NCI-H446 treated with DMSO at 0.1 percent for 48 hours (cell line): ENCODE data around the gene AMD1.
"Not testable (repeated sequence)": the region's sequence is repeated elsewhere in the genome, so short reads cannot be mapped to it uniquely, and the experiment has no call there.

Source experiments
- DNase-seq: peaks from one replicate; lab custom pipeline; 2025; lab: John Stamatoyannopoulos, UW

AMD1 gene

GRCh38 chr6:110877569-110877968 is 3.0 kb downstream of the AMD1 start:
- no peak for DNase-seq

- DNase-seq: no peak
These were observed 4.4 kb downstream of the AMD1 start for GRCh38 chr6:110878751-110879522.

- no peak for DNase-seq
These were observed 6.1 kb downstream of the AMD1 start for GRCh38 chr6:110880651-110881050.

GRCh38 chr6:110881546-110882273 is 7.1 kb downstream of the AMD1 start:
- no peak for DNase-seq

- DNase-seq: no peak
These were observed 7.7 kb downstream of the AMD1 start for GRCh38 chr6:110882274-110882619.

- DNase-seq: no peak
These were observed 8.4 kb downstream of the AMD1 start for GRCh38 chr6:110882824-110883554.

- no peak for DNase-seq
These were observed 9.7 kb downstream of the AMD1 start for GRCh38 chr6:110884321-110884720.

GRCh38 chr6:110885526-110885925 is 10.9 kb downstream of the AMD1 start:
- DNase-seq: no peak

- DNase-seq: no peak
These were observed 12.1 kb downstream of the AMD1 start for GRCh38 chr6:110886555-110887167.

GRCh38 chr6:110890288-110890687 is 15.7 kb downstream of the AMD1 start:
- DNase-seq: no peak

GRCh38 chr6:110895907-110896608 is 21.5 kb downstream of the AMD1 start:
- DNase-seq: no peak

- no peak for DNase-seq
These were observed 22.8 kb downstream of the AMD1 start for GRCh38 chr6:110897433-110897832.

GRCh38 chr6:110898111-110898510 is 23.5 kb downstream of the AMD1 start:
- DNase-seq: no peak

GRCh38 chr6:110900028-110900598 is 25.5 kb downstream of the AMD1 start:
- no peak for DNase-seq

GRCh38 chr6:110901601-110902000 is 27.0 kb downstream of the AMD1 start:
- not testable (repeated sequence) for DNase-seq

- DNase-seq: no peak
These were observed 27.5 kb downstream of the AMD1 start for GRCh38 chr6:110902091-110902490.

GRCh38 chr6:110906273-110906672 is 31.7 kb downstream of the AMD1 start:
- not testable (repeated sequence) for DNase-seq

- no peak for DNase-seq
These were observed 56.2 kb downstream of the AMD1 start for GRCh38 chr6:110930781-110931180.

- no peak for DNase-seq
These were observed 59.3 kb downstream of the AMD1 start for GRCh38 chr6:110933912-110934311.

GRCh38 chr6:110934381-110934898 is 59.9 kb downstream of the AMD1 start:
- no peak for DNase-seq

GRCh38 chr6:110935171-110935570 is 60.6 kb downstream of the AMD1 start:
- DNase-seq: no peak
